GM21381 (cell line): Measurements from ENCODE around the gene GCC1.
"Not testable (repeated sequence)": the region's sequence is repeated elsewhere in the genome, so short reads cannot be mapped to it uniquely, and the experiment has no call there.

ENCODE experiments used
- ATAC-seq: cut with Tn5 transposase; IDR thresholded peaks from one replicate; pipeline ENCODE4 v1.9.1; 2021; ENCODE audit warnings: mild to moderate bottlenecking, moderate library complexity; ENCODE audit not compliant: unreplicated experiment

The GCC1 gene

GRCh38 chr7:127589896-127590295, 4.5 kb upstream of the GCC1 start:
- no peak for ATAC-seq

- ATAC-seq: peak; percentile 10
These were observed 3.5 kb upstream of the GCC1 start for GRCh38 chr7:127588697-127589482.

GRCh38 chr7:127588019-127588696, 2.8 kb upstream of the GCC1 start, which contains the start of gene ARF5:
Gene ARF5, plus strand, starts transcription at chr7:127588411. Its CDS starts 88 bp downstream, at chr7:127588499.
- peak; percentile 76 for ATAC-seq

GRCh38 chr7:127587663-127588018, 2.2 kb upstream of the GCC1 start:
- no peak for ATAC-seq

- ATAC-seq: no peak
These were observed 950 bp upstream of the GCC1 start for GRCh38 chr7:127586346-127586745.

- no peak for ATAC-seq
These were observed 750 bp downstream of the GCC1 start for GRCh38 chr7:127584648-127585043.

- no peak for ATAC-seq
These were observed 3.0 kb downstream of the GCC1 start for GRCh38 chr7:127582361-127582760.

GRCh38 chr7:127581716-127582115, 3.7 kb downstream of the GCC1 start:
- ATAC-seq: no peak

- no peak for ATAC-seq
These were observed 4.8 kb downstream of the GCC1 start for GRCh38 chr7:127580612-127581011.

GRCh38 chr7:127578711-127579275, 6.6 kb downstream of the GCC1 start:
- ATAC-seq: no peak

GRCh38 chr7:127578036-127578684, 7.2 kb downstream of the GCC1 start:
- no peak for ATAC-seq

GRCh38 chr7:127571741-127572505, 13.5 kb downstream of the GCC1 start:
- no peak for ATAC-seq

- not testable (repeated sequence) for ATAC-seq
These were observed 17.4 kb downstream of the GCC1 start for GRCh38 chr7:127568034-127568433.

- no peak for ATAC-seq
These were observed 19.2 kb downstream of the GCC1 start for GRCh38 chr7:127566242-127566641.

- no peak for ATAC-seq
These were observed 27.6 kb downstream of the GCC1 start for GRCh38 chr7:127557803-127558202.

GRCh38 chr7:127556404-127556803, 29.0 kb downstream of the GCC1 start:
- ATAC-seq: no peak

- ATAC-seq: no peak
These were observed 33.5 kb downstream of the GCC1 start for GRCh38 chr7:127551941-127552340.

GRCh38 chr7:127550247-127550646, 35.1 kb downstream of the GCC1 start:
- no peak for ATAC-seq

GRCh38 chr7:127546313-127546712, 39.1 kb downstream of the GCC1 start:
- ATAC-seq: no peak

- ATAC-seq: no peak
These were observed 43.8 kb downstream of the GCC1 start for GRCh38 chr7:127541548-127541947.

- ATAC-seq: not testable (repeated sequence)
These were observed 44.9 kb downstream of the GCC1 start for GRCh38 chr7:127540461-127540860.
